ENCODE results near the gene TUFT1.
"Not testable (repeated sequence)": the region's sequence is repeated elsewhere in the genome, so short reads cannot be mapped to it uniquely, and the experiment has no call there.

TUFT1 gene

DNA sequence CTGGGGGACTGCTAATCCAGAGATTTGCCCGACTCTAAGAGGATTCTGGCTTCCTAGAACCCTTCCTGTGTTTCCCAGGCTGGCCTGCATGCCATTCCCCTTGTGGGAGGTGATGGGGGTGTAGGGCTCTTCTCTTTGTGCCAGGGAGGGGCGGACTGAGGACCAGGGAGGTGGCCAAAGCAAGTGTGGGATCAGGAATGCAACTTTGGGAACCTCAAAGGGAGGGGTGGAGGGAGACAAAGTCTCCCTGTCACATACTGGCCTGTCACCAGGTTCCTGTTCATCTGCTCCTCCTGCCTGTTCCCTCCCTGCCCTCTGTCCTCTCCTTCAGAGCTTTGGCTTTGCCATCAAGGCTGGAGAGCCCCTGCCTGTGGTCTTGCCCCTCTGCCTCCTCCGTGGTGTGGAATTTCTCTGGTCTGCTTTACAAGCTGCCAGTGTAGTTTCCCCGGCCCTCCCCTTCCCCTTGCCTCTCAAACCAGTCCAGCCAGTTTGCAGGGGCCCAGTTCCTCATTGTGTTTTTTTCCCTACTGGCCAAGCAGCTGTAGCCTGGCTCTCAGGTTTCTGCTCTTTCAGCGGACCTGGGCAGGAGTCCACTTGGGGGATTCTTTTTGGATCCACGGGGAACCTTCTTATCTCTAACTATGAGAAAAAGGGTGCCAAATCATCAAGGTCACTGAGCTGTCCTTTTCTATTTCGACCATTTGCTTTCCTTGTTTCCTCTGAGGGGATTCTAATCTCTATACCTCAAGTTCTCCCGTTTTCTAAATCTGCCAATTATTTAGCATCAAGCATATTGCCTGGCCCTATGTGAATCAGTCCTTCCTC is 27.1 kb upstream of the TUFT1 start:
- DNase-seq = no peak

- no peak for DNase-seq
These were observed 26.4 kb upstream of the TUFT1 start for GRCh38 chr1:151513626-151514121.

DNA sequence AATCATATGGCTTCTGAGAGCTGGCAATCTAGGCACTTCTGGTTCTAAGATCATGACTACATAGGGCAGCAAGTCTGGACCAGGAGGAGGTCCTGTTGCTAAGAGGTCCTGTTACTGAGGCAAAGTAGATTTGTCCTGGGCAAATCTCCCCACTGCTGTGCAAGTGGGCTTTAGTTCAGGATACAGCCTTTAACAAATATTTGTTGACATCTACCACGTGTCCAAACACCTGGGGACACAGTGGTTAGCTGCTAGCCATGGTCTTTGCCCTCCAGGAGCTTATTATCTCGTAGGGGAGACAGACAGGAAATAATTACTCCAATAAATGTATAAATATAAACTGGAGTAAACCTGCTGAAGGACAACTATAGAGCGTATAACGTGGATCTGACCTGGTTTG is 25.7 kb upstream of the TUFT1 start:
- DNase-seq = no peak

DNA sequence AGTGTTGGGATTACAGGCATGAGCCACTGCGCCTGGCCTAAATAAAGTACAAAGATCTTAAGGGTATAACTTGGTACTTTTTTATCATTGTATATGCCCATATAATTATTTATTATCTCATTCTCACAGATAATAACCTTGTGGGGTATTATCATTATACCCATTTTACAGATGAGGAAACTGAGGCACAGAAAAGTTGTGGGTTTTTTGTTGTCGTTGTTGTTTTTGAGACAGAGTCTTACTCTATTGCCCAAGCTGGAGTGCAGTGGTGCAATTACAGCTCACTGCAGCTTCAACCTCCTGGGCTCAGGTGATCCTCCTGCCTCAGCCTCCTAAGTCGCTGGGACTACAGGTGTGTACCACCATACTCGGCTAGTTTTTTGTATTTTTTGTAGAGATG is 24.8 kb upstream of the TUFT1 start:
- DNase-seq = no peak

DNA sequence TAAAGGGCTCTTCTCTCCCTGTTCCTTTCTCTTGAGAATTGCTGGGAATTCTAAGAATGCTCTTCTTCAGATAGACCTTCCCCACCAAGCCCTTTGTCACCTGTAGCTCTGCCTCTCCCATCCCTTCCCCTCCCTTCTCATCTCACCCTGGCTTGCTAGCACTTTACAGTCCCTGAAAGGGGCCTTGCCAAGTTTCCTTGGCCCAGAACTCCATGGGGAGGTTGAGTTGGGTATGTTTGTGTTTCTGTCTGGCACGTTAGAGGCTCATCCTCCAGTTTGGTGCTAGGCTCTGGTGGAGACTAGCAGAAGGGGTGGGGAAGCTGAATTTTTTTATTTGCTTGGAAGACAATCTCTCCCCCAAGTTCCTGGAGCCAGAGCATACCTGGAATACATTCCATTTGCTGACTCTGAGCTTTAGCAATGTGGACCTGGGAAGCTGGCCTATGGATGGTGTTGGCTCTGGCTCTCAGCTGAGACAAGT is 24.0 kb upstream of the TUFT1 start:
- DNase-seq = no peak

- no peak for DNase-seq
These were observed 21.7 kb upstream of the TUFT1 start for GRCh38 chr1:151518431-151518830.

- DNase-seq = no peak
These were observed 21.2 kb upstream of the TUFT1 start for GRCh38 chr1:151518936-151519335.

GRCh38 chr1:151519667-151520066 is 20.4 kb upstream of the TUFT1 start:
- no peak for DNase-seq

DNA sequence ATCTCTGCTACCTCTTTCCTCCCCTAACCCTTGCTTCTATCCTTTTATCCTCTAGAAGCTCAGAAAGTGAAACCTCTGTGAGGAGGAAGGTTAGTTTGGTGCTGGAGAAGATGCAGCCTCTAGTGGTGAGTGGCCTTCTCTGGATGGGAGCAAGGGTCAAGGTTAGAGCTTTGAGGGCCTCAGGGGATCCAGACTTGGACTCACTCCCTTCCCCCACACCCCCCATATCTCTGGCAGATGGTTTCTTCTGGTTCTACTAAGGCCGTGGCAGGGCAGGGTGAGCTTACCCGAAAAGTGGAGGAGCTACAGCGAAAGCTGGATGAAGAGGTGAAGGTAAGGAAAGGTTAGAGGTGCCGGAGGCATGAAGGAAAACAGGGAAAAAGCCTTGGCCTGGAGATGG is 19.8 kb upstream of the TUFT1 start:
- DNase-seq = no peak

GRCh38 chr1:151522427-151522826 is 17.7 kb upstream of the TUFT1 start:
- not testable (repeated sequence) for DNase-seq

DNA sequence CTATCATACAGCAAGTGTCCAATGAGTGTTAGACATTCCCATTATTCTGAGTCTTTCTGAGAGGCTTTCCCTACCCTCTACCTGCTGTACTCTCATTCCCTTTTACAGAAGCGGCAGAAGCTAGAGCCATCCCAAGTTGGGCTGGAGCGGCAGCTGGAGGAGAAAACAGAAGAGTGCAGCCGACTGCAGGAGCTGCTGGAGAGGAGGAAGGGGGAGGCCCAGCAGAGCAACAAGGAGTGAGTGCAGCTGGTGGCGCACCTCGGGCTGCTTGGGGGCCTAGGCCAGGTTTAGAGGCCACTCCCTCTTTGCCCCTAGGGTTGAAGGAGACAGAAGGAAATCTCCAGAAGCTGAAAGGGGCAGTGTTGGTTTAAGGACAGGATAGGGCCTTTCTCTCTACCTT is 16.8 kb upstream of the TUFT1 start:
- no peak for DNase-seq

- no peak for DNase-seq
These were observed 15.4 kb upstream of the TUFT1 start for GRCh38 chr1:151524736-151525135.

GRCh38 chr1:151526735-151527525 is 13.2 kb upstream of the TUFT1 start:
- no peak for DNase-seq

- DNase-seq = no peak
These were observed 10.9 kb upstream of the TUFT1 start for GRCh38 chr1:151529211-151529702.

- DNase-seq = no peak
These were observed 10.3 kb upstream of the TUFT1 start for GRCh38 chr1:151529781-151530180.

DNA sequence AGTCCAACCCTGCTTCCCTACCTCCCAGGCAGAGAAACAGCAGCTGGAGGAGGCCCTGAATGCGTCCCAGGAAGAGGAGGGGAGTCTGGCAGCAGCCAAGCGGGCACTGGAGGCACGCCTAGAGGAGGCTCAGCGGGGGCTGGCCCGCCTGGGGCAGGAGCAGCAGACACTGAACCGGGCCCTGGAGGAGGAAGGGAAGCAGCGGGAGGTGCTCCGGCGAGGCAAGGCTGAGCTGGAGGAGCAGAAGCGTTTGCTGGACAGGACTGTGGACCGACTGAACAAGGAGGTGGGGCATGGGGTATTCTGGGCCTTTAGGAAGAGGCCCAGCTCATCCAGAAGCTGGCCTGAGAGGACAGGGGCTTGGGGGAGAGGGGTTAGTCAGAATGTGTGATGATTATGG is 9.6 kb upstream of the TUFT1 start:
- DNase-seq = no peak

DNA sequence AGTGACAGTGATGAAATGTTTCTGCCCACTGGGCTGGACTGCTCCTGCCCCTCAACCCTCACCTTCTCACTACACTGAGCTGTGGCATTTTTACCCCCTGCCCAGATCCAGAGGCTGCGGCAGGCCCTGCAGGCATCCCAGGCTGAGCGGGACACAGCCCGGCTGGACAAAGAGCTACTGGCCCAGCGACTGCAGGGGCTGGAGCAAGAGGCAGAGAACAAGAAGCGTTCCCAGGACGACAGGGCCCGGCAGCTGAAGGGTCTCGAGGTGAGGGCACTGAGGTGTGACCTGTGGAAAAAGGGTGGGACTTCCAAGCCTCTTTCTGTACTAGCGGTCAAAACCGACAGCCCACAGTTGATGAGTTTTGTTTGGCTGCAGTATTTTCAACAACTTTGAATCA is 6.2 kb upstream of the TUFT1 start:
- no peak for DNase-seq

GRCh38 chr1:151534662-151535278 is 5.3 kb upstream of the TUFT1 start:
- DNase-seq = peak; percentile 19 to 64 (median 60)

DNA sequence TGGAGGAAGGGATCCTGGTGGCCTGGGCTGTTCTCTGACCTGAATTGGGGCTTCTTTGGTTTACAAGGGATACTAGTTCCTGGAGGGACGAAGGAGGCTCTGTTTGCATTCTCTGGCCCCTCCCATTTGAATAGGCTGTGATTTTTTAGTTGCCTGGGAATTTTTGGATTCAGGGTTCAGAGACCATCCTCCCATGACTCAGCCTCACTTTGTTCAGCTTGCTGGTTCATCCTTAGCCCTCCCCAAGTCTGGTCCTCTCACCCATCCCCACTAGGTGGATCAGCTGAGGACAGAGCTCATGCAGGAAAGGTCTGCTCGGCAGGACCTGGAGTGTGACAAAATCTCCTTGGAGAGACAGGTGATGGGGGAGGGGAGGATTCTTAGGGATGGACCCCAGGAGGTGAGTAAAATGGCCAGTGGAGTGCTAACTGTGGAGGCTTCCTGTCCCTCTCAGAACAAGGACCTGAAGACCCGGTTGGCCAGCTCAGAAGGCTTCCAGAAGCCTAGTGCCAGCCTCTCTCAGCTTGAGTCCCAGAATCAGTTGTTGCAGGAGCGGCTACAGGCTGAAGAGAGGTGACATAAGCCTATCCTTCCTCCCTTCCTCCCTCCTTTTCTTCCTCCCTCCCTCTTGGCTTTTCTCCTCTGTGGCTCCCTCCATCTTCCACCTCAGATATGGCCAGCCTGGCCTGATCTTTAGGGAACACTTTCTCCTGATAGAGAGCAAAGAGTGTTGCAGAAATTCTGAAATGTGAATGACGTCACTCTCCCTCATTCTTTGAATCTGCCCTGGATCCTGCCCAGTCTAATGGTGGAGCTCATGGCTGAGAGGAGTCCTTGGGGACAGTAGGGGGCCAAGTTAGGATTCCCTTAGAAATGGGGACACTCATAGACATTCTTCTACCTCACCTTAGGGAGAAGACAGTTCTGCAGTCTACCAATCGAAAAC is 4.5 kb upstream of the TUFT1 start:
- no peak for DNase-seq

DNA sequence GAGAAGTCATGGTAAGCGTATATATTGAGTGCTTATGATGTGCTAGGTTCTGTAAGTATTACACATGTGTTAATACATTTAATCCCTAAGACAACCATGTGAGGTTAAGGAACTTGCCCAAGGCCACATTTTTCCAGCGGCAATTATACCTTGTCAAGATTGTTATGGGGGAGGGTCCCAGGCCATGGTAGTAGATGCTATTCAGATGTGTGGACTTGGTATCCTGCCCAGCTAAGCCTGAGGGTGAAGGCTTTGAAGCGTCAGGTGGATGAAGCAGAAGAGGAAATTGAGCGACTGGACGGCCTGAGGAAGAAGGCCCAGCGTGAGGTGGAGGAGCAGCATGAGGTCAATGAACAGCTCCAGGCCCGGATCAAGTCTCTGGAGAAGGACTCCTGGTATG is 3.6 kb upstream of the TUFT1 start:
- DNase-seq = no peak

DNA sequence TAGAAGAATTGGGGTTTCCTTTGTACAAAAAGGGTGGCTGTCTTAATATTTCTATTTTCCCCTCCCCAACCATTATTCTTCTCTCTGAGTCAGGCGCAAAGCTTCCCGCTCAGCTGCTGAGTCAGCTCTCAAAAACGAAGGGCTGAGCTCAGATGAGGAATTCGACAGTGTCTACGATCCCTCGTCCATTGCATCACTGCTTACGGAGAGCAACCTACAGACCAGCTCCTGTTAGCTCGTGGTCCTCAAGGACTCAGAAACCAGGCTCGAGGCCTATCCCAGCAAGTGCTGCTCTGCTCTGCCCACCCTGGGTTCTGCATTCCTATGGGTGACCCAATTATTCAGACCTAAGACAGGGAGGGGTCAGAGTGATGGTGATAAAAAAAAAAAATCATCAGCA is 3.0 kb upstream of the TUFT1 start:
- DNase-seq = no peak

All from activated naive CD4-positive, alpha-beta T cell (primary cell).